DLD1 (cell line): ENCODE results near the gene ZNF582.

ENCODE experiments used
- in situ Hi-C: cut with HindIII; loops from 2 replicates; pipeline ENCODE4 v1.10.0; 2017; ENCODE audit warnings: low sequenced_read_pairs

The ZNF582 gene

GRCh38 chr19:56393119-56394012 lies at the start of gene ZNF582:
Gene ZNF582, minus strand, starts transcription at chr19:56393534. Its CDS starts 1,782 bp downstream, at chr19:56391752.
- in situ Hi-C loops: no loop called here

- in situ Hi-C loops: no loop called here
Measured at GRCh38 chr19:56441206-56441792, 48.0 kb upstream of the ZNF582 start.

- in situ Hi-C loops: no loop called here
Measured at GRCh38 chr19:56423985-56424353, 30.6 kb upstream of the ZNF582 start.

DNA sequence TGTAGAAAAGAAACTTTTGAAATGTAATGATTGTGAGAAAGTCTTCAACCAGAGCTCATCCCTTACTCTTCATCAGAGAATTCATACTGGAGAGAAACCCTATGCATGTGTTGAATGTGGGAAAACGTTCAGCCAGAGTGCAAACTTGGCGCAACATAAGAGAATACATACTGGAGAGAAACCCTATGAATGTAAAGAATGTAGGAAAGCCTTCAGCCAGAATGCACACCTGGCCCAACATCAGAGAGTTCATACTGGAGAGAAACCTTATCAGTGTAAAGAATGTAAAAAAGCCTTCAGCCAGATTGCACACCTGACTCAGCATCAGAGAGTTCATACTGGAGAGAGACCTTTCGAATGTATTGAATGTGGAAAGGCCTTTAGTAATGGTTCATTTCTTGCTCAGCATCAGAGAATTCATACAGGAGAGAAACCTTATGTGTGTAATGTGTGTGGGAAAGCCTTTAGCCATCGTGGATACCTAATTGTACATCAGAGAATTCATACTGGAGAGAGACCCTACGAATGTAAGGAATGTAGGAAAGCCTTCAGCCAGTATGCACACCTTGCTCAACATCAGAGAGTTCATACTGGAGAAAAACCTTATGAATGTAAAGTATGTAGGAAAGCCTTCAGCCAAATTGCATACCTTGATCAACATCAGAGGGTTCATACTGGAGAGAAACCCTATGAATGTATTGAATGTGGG lies 30.1 kb upstream of the ZNF582 start:
- in situ Hi-C loops: no loop called here

DNA sequence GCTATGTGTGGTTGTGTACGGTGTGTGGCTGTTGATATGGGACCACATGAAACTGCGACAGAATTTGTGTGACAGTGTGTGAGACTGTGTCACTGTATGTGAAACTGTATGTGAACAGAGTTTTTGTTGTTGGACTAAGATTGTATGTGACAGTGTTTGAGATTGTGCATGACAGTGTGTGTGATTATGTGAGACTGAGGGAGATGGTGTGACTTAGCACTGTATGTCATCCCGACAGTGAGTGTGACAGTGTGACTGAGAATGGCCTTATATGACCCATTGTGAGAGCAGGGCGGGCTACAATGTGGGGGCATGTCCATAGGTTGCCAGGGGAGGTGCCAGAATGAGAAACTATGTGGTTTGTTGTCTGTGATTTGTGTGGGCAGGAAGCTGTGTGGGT lies 11.7 kb upstream of the ZNF582 start:
- in situ Hi-C loops: no loop called here

DNA sequence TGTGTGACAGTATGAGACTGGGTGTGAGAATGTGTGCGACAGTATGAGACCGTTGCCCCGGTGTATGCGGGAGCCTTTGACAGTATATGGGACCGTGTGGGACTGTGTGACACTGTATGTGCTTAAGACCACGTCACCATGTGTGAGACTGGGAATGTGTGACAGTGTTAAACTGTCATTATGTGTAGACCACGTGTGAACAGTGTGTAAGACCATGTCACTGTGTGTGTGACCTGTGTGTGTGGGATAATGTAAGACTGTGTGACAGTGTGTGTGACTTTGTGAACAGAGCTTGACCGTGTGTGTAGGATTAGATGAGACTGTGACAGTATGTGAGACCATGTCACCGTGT lies 11.3 kb upstream of the ZNF582 start:
- in situ Hi-C loops: no loop called here

DNA sequence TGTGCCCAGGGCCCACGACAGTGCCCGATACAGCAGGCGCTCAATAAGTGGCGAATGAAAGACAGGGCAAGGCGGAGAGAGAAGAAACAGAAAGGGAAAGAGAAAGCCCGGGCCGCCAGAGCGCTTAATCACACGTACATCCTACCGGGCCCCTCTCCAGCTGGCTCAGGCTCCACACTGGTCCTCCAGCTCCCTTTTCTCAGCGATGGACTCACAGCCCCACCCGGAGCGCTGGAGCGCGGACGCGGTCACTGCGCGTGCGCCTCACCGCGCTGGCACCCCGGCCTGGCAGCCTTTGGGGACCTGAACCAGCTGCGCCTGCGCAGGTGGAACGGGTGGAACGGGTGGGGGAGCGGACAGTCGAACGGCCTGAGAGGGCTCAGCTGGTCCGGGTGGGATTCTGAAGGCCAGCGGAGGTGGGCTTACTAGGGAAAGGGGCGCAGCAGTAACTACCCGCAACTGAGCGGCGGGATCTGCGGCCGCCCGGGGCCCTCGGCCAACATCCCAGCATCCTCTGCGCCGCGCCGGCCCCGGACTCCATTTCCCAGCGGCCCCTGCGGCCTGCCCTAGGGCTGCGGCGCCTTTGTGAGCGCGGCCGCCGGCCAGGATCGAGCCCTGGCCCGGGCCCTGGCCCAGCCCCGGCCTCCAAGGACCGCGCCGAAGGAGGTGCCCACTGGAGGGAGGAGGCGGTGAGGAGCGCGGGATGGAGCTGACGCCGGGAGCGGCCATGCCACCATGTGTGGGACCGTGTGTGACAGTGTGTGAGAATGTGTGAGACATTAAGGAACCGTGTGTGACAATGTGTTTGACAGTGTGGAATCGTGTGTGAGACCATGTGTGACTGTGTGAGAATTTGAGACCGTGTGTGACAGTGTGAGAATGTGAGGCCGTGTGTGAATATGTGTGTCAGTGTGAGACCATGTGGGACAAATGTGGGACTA lies 10.7 kb upstream of the ZNF582 start, which contains the start of gene ZNF583:
TSS of gene ZNF583 (plus strand) at position 569 of the 941 bp plus-strand sequence. CDS start 2,783 bp downstream, outside the sequence.
- in situ Hi-C loops: no loop called here

- in situ Hi-C loops: no loop called here
Measured at GRCh38 chr19:56403261-56403660, 9.9 kb upstream of the ZNF582 start.

- in situ Hi-C loops: no loop called here
Measured at GRCh38 chr19:56400485-56400884, 7.2 kb upstream of the ZNF582 start.

DNA sequence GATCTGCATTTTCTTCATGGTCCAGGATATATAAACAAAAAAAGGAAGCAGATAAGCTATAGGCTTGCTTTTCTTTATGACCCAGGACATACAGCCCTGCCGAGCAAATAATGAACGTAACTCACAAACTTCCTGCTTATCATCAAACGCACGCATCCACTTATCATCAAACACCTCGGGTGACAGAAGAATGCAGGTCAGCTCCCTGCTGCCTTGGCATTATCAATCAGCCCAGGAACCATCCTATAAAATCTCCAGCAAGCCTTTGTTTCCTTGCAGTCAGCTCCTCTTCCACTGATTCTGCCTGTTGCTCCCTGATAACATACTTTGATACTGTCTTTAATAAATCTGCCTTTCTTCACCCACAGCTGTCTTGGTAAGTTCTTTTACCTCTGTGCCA lies 5.5 kb upstream of the ZNF582 start:
- in situ Hi-C loops: no loop called here

DNA sequence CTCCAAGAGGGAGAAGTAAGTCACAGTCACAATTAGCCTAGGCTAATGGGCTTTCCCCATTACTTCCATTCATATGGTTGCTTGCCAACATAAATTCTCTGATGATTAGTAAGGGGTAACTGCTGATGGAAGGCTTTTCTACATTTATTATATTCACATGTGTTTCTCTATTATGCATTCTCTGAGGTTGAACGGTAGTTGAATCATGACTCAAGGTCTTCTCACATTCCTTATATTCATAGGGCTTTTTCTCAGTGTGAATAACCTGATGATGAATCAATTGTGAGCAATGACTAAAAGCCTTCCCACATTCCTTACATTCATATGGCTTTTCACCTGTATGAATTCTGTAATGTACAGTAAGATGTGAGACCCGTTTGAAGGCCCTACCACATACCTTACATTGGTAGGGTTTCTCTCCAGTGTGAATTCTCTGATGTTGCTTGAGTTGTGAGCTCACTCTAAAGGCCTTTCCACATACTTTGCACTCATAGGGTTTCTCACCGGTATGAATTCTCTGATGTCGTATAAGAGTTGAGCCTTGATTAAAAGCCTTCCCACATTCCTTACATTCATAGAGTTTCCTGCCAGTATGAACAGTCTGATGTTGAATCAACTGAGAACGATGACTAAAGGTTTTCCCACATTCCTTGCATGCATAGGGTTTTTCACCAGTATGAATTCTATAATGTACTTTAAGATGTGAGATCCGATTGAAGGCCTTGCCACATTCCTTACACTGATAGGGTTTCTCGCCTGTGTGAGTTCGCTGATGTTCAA lies 9.3 kb downstream of the ZNF582 start:
- in situ Hi-C loops: no loop called here

DNA sequence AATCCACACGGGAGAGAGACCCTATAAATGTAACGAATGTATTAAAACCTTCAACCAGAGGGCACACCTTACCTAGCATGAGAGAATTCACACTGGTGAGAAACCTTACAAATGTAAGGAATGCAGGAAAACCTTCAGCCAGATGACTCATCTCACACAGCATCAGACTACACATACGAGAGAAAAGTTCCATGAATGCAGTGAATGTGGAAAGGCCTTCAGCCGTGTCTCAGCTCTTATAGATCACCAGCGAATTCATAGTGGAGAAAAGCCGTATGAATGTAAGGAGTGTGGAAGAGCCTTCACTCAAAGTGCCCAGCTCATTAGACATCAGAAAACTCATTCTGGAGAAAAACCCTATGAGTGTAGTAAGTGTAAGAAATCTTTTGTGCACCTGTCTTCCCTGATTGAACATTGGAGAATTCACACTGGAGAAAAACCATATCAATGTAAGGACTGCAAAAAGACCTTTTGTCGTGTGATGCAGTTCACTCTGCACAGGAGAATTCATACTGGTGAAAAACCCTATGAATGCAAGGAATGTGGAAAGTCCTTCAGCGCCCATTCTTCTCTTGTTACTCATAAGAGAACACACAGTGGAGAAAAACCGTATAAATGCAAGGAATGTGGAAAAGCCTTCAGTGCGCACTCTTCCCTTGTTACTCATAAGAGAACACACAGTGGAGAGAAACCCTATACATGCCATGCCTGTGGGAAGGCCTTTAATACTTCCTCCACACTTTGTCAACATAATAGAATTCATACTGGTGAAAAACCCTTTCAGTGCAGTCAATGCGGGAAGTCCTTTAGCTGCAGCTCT lies 16.0 kb downstream of the ZNF582 start:
- in situ Hi-C loops: no loop called here

DNA sequence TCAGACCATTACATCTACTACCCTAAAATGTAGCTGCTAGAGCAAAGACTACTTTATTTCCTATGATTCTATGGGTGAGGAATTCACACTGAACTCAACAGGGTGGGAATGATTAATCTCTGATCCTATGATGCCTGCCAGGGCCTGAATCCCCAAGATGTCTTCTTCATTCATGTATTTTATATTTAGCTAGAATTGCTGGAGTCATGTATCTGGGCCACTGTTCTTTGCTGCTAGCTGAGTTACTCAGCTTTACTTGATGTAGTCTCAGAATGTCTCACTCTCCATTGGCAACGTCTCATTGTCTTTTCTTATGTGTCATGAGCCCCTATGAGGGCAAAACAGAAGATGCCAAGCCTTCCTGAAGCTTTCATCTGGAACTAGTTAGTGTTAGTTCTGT lies 21.1 kb downstream of the ZNF582 start:
- in situ Hi-C loops: no loop called here

GRCh38 chr19:56369886-56370676 lies 23.3 kb downstream of the ZNF582 start:
- in situ Hi-C loops: no loop called here

- in situ Hi-C loops: no loop called here
Measured at GRCh38 chr19:56367829-56368711, 25.3 kb downstream of the ZNF582 start.

DNA sequence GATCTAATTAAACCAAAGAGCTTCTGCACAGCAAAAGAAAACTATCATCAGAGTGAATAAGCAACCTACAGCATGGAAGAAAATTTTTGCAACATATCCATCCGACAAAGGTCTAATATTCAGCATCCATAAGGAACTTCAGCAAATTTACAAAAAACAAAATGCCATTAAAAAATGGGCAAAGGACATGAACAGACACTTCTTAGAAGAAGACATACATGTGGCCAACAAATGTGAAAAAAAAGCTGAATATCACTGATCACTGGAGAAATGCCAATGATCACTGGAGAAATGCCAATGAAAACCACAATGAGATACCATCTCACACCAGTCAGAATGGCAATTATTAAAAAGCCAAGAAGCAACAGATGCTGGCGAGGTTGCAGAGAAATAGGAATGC lies 32.5 kb downstream of the ZNF582 start:
- in situ Hi-C loops: no loop called here

- in situ Hi-C loops: no loop called here
Measured at GRCh38 chr19:56356944-56357343, 36.4 kb downstream of the ZNF582 start.
